ENCODE measurements around the gene GFOD1. TPM values are rescaled to one million over a fixed set of nuclear protein-coding genes. Genes with fewer than 3 reads are reported as not detected.
"Not testable (repeated sequence)": the region's sequence is repeated elsewhere in the genome, so short reads cannot be mapped to it uniquely, and the experiment has no call there.

GFOD1 gene
- total and polyA plus RNA-seq, 4 donors, result 2.6 to 16.8 (median 5.0) TPM

DNA sequence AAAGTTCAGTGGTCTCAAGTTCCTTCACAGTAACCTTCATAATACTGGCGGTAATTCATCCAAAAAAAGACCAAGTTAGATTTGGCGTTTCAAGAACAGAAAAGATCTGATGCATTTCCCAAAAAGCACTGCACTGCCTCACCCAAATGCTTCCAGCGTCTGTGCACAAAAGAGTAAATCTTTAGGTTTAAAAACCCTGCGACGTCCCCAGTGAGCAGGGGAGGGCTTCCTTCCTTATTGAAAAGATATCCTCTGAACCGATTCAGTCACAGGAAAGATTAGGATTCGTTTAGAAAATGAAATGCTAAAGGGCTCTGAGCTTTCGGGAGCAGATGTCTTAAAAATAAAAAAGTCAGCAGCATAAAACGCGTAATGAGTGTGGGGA lies 159.7 kb downstream of the GFOD1 start:
- Histone ChIP-seq H3K9ac (ENCODE audit: low read depth in 1 of 2, low read length in 2 of 2) (peak overlapping the region; percentile 70 to 82), H3K9me3 (ENCODE audit: control insufficient read depth in 4 of 4, low read length in 3 of 4) (no peaks in the 10 kb centered on the region), H3K36me3 (ENCODE audit: control insufficient read depth in 4 of 4, insufficient read depth in 3 of 4, low read depth in 1 of 4, low read length in 3 of 4) (peaks cover 4 to 9% (median 8%) of the 10 kb centered on the region in 4 donors), H3K27ac (ENCODE audit: low read depth in 1 of 2, low read length in 2 of 2) (peak overlapping the region; percentile 87 to 94), H3K27me3 (ENCODE audit: control insufficient read depth in 4 of 4, insufficient read depth in 4 of 4, low read length in 3 of 4) (no peaks in the 10 kb centered on the region), H3K4me1 (ENCODE audit: control insufficient read depth in 4 of 4, insufficient read depth in 4 of 4, low read length in 3 of 4) (peaks cover 0 to 12% (median 4%) of the 10 kb centered on the region in 4 donors), H3K4me3 (ENCODE audit: low read depth in 1 of 3, low read length in 3 of 3) (peak overlapping the region; percentile 84 to 97 (median 88))
- DNase-seq (ENCODE audit: low spot score), result no peak
- no peak for TF ChIP-seq EGR1 (IDR thresholded peaks at IDR 0.05; ENCODE audit: low read depth in 2 of 2)
- TF ChIP-seq, protein P1, sequence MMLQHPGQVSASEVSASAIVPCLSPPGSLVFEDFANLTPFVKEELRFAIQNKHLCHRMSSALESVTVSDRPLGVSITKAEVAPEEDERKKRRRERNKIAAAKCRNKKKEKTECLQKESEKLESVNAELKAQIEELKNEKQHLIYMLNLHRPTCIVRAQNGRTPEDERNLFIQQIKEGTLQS (IDR thresholded peaks at IDR 0.05), result no peak
- TF ChIP-seq ZBTB33 (IDR thresholded peaks at IDR 0.05), result no peak
- TF ChIP-seq YY1 (IDR thresholded peaks at IDR 0.05), result no peak
- no peak for TF ChIP-seq FOXA1 (IDR thresholded peaks at IDR 0.05)
- no peak for TF ChIP-seq HNF4G (IDR thresholded peaks at IDR 0.05)
- no peak for TF ChIP-seq MAX (IDR thresholded peaks at IDR 0.05)
- WGBS, result 1% methylated on average over 10 of the region's 10 CpGs

DNA sequence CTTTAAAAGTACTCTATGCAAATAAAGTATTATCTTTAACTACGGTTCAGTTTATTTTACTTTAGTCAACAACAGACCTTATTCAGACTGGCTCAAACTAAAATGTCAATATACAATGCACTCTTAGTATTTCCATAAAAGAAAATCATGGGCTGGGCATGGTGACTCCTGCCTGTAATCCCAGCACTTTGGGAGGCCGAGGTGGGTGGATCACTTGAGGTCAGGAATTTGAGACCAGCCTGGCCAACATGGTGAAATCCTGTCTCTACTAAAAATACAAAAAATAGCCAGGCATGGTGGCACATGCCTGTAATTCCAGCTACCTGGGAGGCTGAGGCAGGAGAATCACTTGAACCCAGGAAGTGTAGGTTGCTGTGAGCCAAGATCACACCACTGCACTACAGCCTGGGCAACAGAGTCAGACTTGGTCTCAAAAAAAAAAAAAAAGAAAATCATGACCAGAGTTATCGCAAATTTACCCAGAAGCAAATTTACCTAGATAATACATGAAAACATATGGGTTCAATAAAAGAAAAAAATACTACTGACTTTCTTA lies 161.3 kb downstream of the GFOD1 start:
- not testable (repeated sequence) for H3K27ac ChIP-seq (ENCODE audit: low read depth in 1 of 2, low read length in 2 of 2); H3K9ac ChIP-seq (ENCODE audit: low read depth in 1 of 2, low read length in 2 of 2); H3K27me3 ChIP-seq (ENCODE audit: control insufficient read depth in 4 of 4, insufficient read depth in 4 of 4, low read length in 3 of 4); H3K9me3 ChIP-seq (ENCODE audit: control insufficient read depth in 4 of 4, low read length in 3 of 4); H3K4me3 ChIP-seq (ENCODE audit: low read depth in 1 of 3, low read length in 3 of 3); DNase-seq (ENCODE audit: low spot score)
- Histone ChIP-seq H3K4me1 (ENCODE audit: control insufficient read depth in 4 of 4, insufficient read depth in 4 of 4, low read length in 3 of 4) (peaks cover 0 to 12% (median 4%) of the 10 kb centered on the region in 4 donors), H3K36me3 (ENCODE audit: control insufficient read depth in 4 of 4, insufficient read depth in 3 of 4, low read depth in 1 of 4, low read length in 3 of 4) (peaks cover 10 to 22% (median 18%) of the 10 kb centered on the region in 4 donors)
- WGBS, result 77% methylated on average over 3 of the region's 3 CpGs

- H3K9ac ChIP-seq (ENCODE audit: low read depth in 1 of 2, low read length in 2 of 2), result no peak overlapping the region
- 97% methylated on average over 5 of the region's 5 CpGs for WGBS
- no peak overlapping the region for H3K27ac ChIP-seq (ENCODE audit: low read depth in 1 of 2, low read length in 2 of 2)
- no peaks in the 10 kb centered on the region for H3K27me3 ChIP-seq (ENCODE audit: control insufficient read depth in 4 of 4, insufficient read depth in 4 of 4, low read length in 3 of 4)
- H3K9me3 ChIP-seq (ENCODE audit: control insufficient read depth in 4 of 4, low read length in 3 of 4), result no peaks in the 10 kb centered on the region
- no peak for DNase-seq (ENCODE audit: low spot score)
- H3K36me3 ChIP-seq (ENCODE audit: control insufficient read depth in 4 of 4, insufficient read depth in 3 of 4, low read depth in 1 of 4, low read length in 3 of 4), result peaks cover 13 to 65% (median 53%) of the 10 kb centered on the region in 4 donors
- no peak overlapping the region for H3K4me3 ChIP-seq (ENCODE audit: low read depth in 1 of 3, low read length in 3 of 3)
- TF ChIP-seq HNF4A (conservative IDR thresholded peaks at IDR 0.05) (no peak), TAF1 (conservative IDR thresholded peaks at IDR 0.05) (no peak), SP1 (IDR thresholded peaks at IDR 0.05) (no peak), CTCF (IDR thresholded peaks at IDR 0.05; ENCODE audit: low read depth, low read length, missing input control) (no peak)
- TF ChIP-seq, protein P1 (IDR thresholded peaks at IDR 0.05), result no peak
- no peaks in the 10 kb centered on the region for H3K4me1 ChIP-seq (ENCODE audit: control insufficient read depth in 4 of 4, insufficient read depth in 4 of 4, low read length in 3 of 4)
These were observed 167.4 kb downstream of the GFOD1 start for GRCh38 chr6:13319891-13320564.
